Suprapubic skin (tissue), 4 donors: ENCODE measurements around the gene PEMT. TPM values are rescaled to one million over a fixed set of nuclear protein-coding genes. Genes with fewer than 3 reads are reported as not detected.

ENCODE experiments used
- DNase-seq, 2 donors: peaks; one replicate each; pipeline ENCODE4 v3.0.0-alpha.2; 2019; ENCODE audit warnings: low spot score in 2 of 2
- H3K27ac ChIP-seq: fragments of 200-600 bp; sonication (generic); one replicate; pipeline ENCODE4 v1.5.1; 2019
- H3K27me3 ChIP-seq: fragments of 200-600 bp; sonication (generic); one replicate; pipeline ENCODE4 v1.5.1; 2019
- H3K36me3 ChIP-seq: fragments of 200-600 bp; sonication (generic); one replicate; pipeline ENCODE4 v1.5.1; 2019
- H3K4me1 ChIP-seq: fragments of 200-600 bp; sonication (generic); one replicate; pipeline ENCODE4 v1.5.1; 2019
- H3K4me3 ChIP-seq: fragments of 200-600 bp; sonication (generic); one replicate; pipeline ENCODE4 v1.5.1; 2019; ENCODE audit warnings: mild to moderate bottlenecking
- H3K9me3 ChIP-seq: fragments of 200-600 bp; sonication (generic); one replicate; pipeline ENCODE4 v1.5.1; 2019
- CTCF ChIP-seq, 2 donors: fragments of 200-600 bp in 1 of 2; fragments of 450-650 bp in 1 of 2; sonication (generic) in 1 of 2; IDR thresholded peaks; one replicate each; pipeline ENCODE4 v1.5.1; 2016 to 2019; ENCODE audit warnings: antibody characterized with exemption in 2 of 2, mild to moderate bottlenecking in 1 of 2, moderate library complexity in 1 of 2
- EP300 ChIP-seq: sonication (generic); formaldehyde crosslinking; IDR thresholded peaks from one replicate; pipeline ENCODE4 v1.6.1; 2017; ENCODE audit warnings: antibody characterized with exemption
- POLR2A ChIP-seq, 2 donors: fragments of 450-650 bp; IDR thresholded peaks; one replicate each; pipeline ENCODE4 v1.6.1; 2017; ENCODE audit warnings: antibody characterized with exemption in 2 of 2, mild to moderate bottlenecking in 2 of 2, moderate library complexity in 2 of 2
- POLR2AphosphoS5 ChIP-seq, 3 donors: sonication (generic); formaldehyde crosslinking; IDR thresholded peaks; one replicate each; pipeline ENCODE4 v1.6.1; 2017; ENCODE audit warnings: antibody characterized with exemption in 3 of 3
- WGBS: methylation state at CpG from one replicate; pipeline ENCODE4 v1.1.5; 2018; 5-methylcytosine and 5-hydroxymethylcytosine counted together
- total RNA-seq, 4 donors: library from RNA; depleted of rRNA; stranded (reverse); fragments of >200 nt; gene quantifications; one replicate each; pipeline ENCODE4 v1.1.0, GENCODE V29; 2016

The PEMT gene
- total RNA-seq, 4 donors from 2014 or later, result 25.7 to 60.6 (median 50.0) TPM

GRCh38 chr17:17456251-17456650 lies 135.3 kb downstream of the PEMT start:
- WGBS, result 85% methylated on average over 11 of the region's 19 CpGs

More at GRCh38 chr17:17456251-17456650, 135.3 kb downstream of the PEMT start:
- TF ChIP-seq POLR2AphosphoS5 (IDR thresholded peaks at IDR 0.05) (no peak), POLR2A (IDR thresholded peaks at IDR 0.05) (no peak), EP300 (no peak), CTCF (IDR thresholded peaks at IDR 0.05) (no peak)
- H3K36me3 ChIP-seq, result no peaks in the 10 kb centered on the region
- H3K27ac ChIP-seq, result no peak overlapping the region
- H3K9me3 ChIP-seq, result no peaks in the 10 kb centered on the region
- peak in 1 of 2 donors; percentile 16 for DNase-seq
- no peaks in the 10 kb centered on the region for H3K27me3 ChIP-seq
- no peak overlapping the region for H3K4me3 ChIP-seq
- no peaks in the 10 kb centered on the region for H3K4me1 ChIP-seq

Other genes with a start within 250 kb of the PEMT start
- 10 to 100 TPM; 14.6 to 22.6 (median 17.4) TPM for gene MED9, start 114.7 kb downstream of the PEMT start, total RNA-seq
- gene RASD1, start 95.3 kb downstream of the PEMT start, total RNA-seq, result 10 to 100 TPM; 11.7 to 31.1 (median 21.5) TPM
- gene RAI1, start 89.8 kb upstream of the PEMT start, total RNA-seq, result 10 to 100 TPM; 20.3 to 46.1 (median 30.4) TPM
- 100 to 1,000 TPM in 2 of 4 donors, 10 to 100 TPM in 2; 78.1 to 124 (median 91.7) TPM for gene SREBF1, start 245.3 kb upstream of the PEMT start, total RNA-seq